NOMO-1 (cell line): ENCODE results near the gene DOCK9.
"Not testable (repeated sequence)": the region's sequence is repeated elsewhere in the genome, so short reads cannot be mapped to it uniquely, and the experiment has no call there.

Source experiments
- DNase-seq, 2 experiments: peaks; one replicate each; lab custom pipeline; 2025; ENCODE audit not compliant: unreplicated experiment in 2 of 2; lab: John Stamatoyannopoulos, UW

The DOCK9 gene

DNA sequence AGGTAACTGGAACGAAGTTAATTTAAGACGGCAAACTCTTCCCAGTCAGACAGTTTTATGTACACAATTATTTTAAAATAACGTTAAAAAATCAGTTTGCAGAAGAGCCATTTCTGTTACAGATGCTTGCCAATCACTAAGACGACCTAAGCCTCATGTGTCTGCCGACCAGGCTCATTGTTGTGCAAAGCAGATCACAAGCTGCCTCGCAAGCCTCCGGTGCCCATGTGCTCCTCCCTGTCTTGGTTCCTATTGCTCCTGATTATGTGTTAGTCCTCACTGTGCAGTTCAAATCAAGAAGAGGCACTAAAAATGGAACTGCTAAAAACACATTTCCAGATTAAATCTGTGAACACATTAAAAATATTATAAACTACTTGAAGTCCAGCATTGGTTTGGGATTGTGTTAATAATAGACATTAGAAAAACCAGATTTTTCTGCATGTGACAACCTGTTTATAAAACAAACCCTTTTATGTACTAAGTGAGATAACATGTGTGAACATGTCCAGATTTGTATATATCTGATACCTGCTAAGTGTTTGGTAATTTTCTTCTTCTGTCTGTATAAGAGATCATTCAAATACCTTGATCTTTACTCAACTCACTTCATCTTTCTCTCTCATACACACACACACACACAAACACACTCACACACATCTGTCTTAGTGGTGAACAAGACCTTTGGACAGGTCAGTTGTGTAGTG, 143.5 kb downstream of the DOCK9 start:
- no peak for DNase-seq

DNA sequence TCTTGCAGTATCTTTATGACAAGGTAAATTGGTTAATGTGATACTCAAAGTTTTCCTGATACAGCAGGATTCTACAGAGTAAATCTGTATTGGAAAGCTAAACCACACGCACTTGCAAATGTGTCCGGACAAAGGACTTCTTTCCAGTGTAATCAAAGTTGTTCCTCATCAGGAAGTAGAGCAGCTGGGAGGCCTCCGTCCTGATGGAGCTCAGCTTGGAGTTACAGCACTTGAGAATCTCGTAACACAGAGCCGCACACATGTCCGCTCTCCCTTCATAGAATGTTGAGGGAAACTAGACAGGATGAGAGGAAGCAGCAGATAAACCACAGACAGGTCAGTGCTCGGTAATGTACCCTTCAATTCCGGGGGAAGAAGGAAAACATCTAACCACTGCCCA, 146.6 kb downstream of the DOCK9 start:
- DNase-seq, result no peak

DNA sequence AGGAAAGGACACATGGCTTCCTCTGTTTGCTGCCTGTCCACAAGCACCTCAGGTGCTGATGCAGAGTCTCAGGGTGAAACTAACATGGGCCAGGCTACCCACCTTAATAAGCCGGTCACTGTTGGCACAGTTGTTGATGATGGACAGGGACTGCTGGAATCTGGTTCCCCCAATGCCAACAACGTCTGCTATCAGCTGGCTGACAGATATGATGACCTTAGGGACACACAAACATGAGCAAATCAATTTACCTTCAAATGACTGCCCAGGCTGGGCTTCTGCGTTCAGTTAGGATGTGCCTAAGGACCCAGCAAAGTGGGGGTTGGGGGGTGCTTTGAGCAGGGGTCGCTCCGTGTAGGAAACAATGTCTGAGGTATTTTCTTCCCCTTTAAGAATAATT, 148.3 kb downstream of the DOCK9 start:
- DNase-seq, result no peak

DNA sequence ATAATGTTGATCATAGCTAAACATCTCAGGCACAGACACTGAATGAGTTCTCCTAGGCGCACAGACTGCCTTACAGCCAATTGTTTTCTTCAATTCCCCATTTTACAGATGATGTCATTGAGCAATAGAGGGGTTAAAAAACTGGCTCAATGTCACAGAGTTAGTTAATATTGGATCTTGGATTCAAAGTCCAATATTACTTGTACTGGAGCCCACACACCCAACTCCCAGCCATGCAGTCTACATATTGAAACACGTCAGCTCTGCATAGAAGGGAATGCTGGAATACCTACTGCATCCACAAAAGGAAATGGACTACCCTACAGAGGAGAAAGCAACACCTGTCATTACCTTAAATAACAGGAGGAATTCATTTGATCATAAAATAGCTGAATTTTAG, 149.2 kb downstream of the DOCK9 start:
- no peak for DNase-seq

DNA sequence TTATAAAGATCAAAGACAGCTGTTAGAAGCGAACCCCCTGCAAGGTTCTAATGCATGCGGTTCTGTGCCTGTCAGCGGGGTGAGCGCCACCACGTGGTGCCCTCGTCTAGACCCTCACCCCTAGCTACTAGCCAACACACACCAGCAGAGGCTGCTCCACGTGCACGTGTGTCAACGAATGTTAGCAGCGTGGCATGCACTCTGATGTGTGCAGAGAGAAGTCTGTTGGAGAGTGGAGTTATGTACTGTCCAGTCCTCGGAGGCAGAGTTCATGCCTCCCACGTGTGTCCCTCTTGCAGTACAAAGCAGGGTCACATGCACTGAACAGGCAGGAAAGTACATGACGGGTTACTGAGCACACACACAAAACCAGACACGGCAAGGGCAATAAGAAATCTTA, 150.4 kb downstream of the DOCK9 start:
- DNase-seq, result no peak

DNA sequence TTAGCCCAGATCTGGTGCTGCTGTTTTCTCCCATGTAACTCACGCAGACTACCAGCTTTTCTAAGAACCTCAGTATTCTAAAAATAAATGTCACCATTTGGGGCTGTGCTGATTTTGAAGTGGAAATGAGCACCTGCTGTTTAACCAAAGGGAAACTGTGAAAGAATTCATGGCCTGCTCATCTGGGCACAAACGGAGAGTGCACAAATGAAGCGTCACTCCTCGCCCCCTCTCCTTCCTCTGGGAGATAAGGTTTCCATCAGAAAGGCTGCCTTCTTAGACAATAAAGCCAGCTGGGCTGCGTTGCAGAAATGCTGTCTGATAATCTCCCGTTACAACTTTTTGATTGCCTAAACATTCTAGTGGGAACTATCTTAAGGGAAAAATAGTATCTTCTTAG, 151.7 kb downstream of the DOCK9 start:
- no peak for DNase-seq

DNA sequence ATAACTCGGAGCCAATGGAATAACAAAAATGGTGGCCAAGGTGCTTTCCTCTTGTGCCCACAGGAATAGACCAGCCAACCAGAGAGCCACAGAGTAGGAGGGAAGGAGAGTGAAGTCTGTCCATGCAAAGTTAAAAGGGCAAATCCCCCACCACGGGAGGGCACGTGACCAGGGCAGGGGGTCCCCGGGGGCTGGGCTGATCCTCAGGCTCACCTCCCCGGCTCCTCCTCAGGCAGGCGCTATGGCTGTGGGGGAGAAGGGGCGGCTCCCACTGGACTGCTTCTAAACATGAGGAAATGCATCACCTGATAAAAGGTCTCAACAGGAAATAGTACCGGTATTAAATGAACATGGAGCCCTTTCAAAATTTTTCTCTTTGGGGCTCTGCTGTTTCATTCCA, 152.2 kb downstream of the DOCK9 start:
- no peak for DNase-seq

DNA sequence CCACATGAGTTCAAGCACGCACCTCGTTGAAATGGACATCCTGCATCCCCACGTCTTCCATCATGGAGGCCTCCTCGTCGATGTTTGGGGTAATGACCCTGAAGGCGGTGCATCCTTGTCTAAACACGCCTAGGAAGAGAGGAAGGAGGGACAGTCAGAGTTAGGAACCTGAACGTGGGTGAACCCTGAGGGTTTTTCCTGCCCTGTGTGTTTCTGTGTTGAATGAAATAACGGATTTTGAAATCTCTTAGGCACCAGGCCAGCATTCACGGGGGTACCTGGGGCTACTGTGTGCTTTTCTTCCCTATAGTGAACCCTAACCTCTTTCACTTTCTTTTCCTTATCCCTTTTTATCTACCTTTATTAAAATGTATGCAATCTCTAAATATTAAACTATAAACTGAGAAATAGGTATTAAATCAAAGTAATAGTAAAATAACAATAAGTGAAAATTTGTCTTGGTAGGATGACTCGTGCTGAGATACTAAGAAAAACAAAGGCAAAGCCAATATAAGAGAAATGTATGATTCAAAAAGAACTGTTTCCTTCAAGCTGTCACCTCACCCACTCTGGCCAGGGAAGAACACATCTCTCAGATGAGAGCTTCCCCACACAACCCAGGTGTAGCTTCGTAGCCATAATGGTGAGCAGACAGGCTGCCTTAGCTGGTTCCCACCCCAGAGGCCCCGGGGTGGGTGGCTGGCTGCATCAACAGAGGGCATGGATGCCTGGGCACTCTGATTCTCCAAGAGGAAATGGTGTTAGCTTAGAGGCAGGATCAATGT, 153.3 kb downstream of the DOCK9 start:
- no peak for DNase-seq

DNA sequence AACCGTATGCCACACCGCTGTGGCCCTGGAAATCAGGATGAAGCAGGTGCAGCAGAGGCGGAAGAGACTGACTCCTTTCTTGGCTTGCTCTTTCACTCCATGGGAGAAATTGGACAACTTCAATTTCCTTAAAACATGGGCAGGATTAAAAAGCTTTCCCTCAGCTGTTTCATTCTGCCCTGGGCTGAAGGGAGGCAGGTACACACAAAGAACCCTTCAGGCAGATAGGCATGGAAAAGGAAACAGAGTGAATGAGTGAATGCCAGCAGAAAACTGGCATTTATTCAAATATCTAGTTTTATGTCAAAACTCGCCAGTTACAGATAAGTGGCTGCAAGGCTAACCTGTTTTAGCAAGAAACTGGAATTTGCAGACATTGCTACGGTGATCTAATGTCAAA, 154.4 kb downstream of the DOCK9 start:
- DNase-seq, result no peak

DNA sequence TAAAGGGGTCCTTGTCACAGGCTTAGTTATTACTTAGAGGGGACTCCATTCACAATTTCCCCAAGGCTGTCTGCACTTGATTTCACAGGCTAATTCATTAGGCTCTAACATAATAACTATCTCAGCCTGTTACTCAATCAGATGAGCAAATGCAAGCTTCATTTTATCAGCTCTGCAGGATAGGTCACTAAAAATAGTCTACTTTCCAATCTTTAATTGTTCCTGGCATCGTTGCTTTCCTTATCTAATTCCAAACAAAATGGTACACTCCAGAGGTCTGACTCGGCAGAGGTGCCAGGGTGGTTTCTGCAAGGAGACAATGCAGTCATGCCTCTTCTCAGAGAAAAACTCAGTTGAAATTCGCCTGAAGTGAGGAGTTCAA, 155.6 kb downstream of the DOCK9 start:
- no peak for DNase-seq

DNA sequence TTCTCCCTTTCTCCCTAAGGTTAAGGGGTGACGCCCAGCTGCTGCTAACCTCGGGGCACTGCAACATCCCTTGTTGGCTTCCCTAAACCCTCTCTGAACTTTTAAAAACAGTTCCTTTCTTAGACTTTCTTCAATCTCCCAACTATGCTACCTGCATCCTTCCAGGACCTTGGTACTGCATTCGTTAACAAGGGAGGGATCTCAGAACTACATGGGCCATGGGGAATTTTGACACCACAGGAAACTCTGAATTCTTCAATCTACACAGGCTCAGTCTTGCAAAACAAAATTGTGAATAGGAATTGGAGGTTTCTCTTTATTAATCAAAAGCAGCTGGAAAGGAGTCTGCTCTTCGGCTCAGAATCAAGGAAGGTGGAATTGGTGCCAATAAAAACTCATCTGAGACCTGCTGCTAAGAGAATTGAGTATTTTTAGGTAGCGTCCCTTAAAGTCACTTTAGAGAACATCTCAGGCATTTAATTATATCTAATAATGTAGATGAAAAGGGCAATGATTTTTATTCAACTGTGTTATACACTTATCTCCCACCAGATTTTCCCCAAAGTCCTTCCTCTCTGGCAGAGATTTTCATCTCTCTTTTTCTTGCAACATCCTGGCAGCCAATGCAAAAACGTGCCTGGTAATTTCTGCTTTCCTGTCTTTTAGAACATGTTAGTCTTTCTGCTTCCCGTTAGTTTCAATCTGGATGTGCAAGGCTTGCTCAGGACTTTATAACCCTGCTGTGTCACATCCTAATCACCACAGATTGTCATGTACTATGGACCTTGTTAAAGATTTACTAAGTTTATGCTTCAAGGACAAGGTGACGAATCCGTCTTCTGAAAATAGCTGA, 156.3 kb downstream of the DOCK9 start:
- no peak for DNase-seq

DNA sequence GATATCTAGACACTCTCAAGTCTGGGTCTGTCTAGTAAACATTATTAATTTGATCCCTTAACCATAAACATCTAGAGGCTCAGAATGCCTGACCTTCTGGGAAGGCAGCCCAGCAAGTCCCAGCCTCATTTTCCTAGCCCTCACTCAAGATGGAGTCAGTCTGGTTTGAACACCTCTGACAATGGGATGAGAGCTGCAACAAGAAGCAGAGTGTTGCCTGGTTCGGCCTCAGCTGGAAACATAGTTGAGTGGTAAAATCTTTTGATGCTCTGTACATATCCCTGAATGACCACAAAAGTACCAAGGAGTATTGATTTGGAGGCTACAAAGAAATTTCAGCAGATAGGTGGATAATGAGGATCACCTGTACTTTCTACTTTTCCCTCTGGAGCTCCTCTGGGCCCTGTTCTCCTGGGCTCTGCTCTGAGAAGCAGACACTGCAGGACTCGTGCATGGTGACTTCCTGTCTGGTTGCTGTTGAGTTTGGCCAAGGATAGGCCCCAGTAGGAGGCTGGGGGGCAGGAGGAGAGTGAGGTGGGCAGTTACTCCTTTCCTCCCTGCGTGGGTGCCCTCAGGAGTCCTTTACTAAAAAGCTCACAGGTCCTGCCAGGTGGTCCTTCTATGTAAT, 157.0 kb downstream of the DOCK9 start:
- DNase-seq, result no peak

DNA sequence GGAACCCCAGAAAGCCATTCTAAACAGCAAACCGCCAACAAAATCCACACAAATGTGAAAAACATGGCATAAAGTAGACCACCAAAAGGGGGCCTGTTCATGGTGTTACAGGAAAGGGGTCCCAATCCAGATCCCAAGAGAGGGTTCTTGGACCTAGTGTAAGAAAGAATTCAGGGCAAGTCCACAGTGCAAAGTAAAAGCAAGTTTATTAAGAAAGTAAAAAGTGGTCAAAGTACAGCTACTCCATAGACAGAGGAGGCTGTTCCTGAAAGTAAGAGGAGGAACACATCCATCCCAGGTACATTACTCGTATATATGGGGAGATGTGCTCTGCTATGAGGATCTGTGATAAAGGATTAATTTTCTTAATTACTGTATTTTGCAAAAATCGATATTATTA, 157.6 kb downstream of the DOCK9 start:
- DNase-seq, result no peak

DNA sequence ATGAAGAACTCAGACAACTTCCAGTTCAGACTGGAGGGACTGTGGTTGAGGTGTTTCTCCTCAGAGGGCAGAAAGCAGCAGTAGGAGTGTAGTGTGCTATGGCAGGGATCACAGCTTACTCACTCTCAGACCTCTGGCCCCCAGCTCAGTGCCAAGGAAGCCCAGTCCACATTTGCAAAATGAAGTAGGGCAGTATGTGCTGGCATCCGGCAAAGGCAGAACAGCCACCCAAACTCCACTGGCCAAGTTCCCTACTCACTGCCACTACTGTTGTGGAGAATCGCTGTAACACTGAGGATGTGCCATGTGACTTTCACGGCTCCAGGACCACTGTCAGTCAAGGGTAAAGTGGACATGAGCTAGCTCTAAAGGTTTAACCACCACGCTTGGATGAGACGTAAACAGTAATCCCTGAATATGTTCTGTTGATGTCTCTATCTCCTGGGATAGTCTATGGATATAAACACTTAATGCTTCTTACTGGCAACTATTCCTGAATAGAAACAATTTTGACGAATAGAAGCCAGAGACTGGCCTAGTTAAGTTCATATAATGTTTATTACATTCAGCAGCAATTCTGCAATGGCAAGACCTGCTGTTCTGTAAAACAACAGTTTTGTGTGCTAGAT, 158.4 kb downstream of the DOCK9 start:
- no peak for DNase-seq

DNA sequence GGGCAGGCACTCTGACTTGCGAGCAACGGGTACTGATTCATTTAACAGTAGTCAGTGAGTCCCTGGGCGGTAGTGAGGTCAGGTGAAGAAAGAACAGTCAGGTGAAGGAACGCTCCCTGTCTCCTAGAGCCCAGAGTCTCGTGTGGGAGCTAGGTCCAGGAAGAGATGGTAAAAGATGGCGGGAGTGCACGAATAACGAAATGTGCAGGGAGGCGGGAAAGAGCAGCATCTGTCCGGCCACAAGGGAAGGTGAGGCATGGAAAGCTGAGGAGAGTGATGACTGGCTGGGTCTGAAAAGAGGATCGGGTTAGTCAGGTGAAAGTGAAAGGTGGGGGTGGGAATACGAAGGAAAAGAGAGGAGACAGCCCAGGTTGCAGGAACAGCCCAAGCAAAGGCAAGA, 161.5 kb downstream of the DOCK9 start:
- no peak for DNase-seq

DNA sequence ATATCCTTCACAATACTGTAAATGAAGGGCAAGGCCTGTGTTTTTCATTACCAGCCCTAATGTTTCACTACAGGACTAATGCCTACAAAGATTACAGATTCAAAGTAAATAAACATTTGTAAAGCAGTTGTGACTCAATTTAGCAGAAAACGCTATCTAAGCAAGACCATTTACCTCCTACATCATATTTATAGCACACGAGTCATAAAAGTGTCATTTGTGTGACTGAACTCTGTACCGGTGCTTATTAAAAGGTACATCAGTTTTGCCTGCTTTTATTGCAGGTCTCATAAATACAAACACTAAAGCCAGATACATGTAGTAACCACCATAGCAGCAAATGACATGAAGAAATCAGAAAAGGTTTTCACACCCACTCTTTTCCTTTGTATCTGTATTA, 163.9 kb downstream of the DOCK9 start:
- no peak for DNase-seq

DNA sequence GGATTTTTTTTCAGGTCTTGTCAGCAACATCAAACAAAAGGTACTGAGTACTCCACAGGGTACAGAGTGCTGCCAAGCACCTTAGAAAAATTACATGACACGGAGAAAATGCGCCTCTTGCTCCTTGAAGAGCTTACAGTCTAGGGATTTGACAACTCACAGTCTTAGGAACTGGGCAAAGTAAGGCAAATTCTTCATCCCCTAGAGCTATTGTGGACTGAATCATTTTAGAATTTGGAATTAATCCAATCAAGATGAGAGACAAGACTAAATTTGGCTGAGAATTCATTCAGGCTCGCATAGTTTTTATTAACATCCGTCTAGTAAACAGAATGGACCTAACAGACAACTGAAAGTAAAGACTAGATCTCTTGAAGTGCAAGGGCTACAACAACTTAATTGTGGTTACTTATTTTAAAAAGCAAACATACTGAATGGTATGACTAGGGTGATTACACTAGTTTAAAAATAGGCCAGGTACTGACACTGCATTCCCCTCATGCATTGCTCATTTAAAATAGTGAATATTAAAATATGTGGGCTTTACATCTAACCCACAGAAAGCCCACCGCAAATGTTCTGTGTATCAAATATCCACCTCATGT, 165.6 kb downstream of the DOCK9 start:
- not testable (repeated sequence) for DNase-seq

DNA sequence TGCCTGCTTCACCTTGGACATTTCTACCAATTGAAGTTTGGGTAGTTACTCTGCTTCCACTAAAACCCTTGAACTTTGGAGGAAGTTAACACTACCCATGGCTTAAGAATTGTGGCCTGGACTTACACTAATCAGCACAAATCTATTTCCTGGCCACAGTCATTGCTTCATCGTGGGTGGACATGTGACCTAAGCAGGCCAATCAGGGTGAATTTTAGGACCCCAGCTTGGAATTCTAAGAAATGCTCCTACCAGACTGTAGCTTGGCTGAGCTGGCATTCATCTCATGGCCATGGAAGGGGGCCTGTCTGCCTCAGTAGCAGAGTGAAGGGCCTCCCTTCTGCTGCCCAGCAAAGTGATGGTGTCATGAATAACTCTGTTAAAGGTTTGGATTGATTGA, 167.1 kb downstream of the DOCK9 start:
- DNase-seq, result peak in 1 of 2 experiments; percentile 15

DNA sequence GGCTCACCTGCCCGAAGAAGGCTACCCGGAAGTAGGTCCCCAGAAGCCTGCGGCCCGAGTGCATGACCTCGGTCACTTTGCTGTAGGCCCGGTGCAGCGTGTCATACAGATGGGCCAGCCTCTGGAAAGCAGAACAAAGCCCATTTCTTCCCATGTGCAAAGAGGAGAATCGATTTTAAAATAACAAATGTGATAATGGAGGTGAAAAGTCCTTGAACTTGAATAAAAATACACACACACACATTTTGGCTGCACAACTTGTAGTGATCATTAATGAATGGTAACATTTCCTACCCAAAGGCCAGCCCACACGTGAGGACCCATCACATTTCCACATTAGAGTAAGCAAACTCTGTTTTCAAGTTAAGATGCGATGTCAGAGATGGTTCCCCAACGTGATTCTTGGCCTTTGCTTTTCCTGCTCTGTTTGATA, 168.5 kb downstream of the DOCK9 start:
- no peak for DNase-seq

DNA sequence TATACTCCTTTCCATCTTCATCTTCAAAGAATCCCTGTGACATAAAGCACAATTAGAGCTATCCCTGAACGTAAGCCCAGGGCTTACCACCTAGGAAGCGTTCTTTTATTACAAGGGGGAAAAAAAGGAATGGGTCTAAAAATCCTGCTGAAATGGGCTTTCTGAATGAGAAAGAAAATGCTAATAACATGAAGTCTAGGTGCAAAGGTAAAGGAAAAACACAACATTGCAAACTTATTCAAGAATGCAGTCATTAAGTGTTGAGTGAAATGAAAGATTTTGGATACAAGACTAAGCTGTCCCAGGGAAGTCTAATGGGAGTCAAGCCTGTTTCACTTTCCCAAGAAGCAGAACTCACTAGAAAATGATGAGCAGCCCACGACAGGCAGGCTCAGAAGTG, 170.1 kb downstream of the DOCK9 start:
- no peak for DNase-seq
